Sigmoid colon (tissue), 4 donors: ENCODE measurements around the gene SDK2.

Source experiments
- EP300 ChIP-seq, 4 donors: sonication (generic); formaldehyde crosslinking; IDR thresholded peaks; one replicate each; pipeline ENCODE4 v1.6.1; 2017; ENCODE audit warnings: antibody characterized with exemption in 4 of 4
- POLR2A ChIP-seq, 2 donors: fragments of 450-650 bp; IDR thresholded peaks; one replicate each; pipeline ENCODE4 v1.6.1; 2016; ENCODE audit warnings: antibody characterized with exemption in 2 of 2, mild to moderate bottlenecking in 2 of 2, moderate library complexity in 2 of 2
- POLR2AphosphoS5 ChIP-seq, 4 donors: sonication (generic); formaldehyde crosslinking; IDR thresholded peaks; one replicate each; pipeline ENCODE4 v1.6.1; 2017; ENCODE audit warnings: antibody characterized with exemption in 4 of 4
- TF ChIP-seq, protein P1 (sequence below), 4 experiments: fragments of 450-650 bp in 3 of 4; fragments of 200-600 bp in 1 of 4; IDR thresholded peaks; one replicate each; pipeline ENCODE4 v1.5.1; 2016 to 2019; ENCODE audit warnings: antibody characterized with exemption in 4 of 4, mild to moderate bottlenecking in 3 of 4, moderate library complexity in 2 of 4

DNA sequence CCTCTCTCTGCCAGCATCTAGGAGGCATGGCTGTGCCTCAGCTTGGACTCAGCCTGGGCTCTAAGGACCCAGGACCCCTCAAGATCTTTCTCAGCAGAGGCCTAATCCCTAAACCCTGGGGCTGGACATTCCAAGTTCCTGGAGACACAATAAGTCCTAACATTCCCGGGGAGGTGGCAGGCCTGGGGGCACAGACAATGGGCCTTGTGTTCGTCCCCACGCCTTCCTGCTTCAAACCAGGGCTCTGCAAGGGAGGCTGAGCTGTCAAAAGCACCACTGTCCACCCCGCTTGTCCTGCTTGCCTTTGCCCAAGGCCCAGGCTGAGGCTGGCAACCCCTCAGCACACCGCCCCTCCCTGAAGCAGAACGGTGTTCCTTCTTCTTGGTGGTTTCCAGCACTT lies 13.7 kb downstream of the SDK2 start:
- TF ChIP-seq, protein P1, sequence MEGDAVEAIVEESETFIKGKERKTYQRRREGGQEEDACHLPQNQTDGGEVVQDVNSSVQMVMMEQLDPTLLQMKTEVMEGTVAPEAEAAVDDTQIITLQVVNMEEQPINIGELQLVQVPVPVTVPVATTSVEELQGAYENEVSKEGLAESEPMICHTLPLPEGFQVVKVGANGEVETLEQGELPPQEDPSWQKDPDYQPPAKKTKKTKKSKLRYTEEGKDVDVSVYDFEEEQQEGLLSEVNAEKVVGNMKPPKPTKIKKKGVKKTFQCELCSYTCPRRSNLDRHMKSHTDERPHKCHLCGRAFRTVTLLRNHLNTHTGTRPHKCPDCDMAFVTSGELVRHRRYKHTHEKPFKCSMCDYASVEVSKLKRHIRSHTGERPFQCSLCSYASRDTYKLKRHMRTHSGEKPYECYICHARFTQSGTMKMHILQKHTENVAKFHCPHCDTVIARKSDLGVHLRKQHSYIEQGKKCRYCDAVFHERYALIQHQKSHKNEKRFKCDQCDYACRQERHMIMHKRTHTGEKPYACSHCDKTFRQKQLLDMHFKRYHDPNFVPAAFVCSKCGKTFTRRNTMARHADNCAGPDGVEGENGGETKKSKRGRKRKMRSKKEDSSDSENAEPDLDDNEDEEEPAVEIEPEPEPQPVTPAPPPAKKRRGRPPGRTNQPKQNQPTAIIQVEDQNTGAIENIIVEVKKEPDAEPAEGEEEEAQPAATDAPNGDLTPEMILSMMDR (IDR thresholded peaks at IDR 0.05) = no peak
- TF ChIP-seq POLR2AphosphoS5 (IDR thresholded peaks at IDR 0.05) = no peak
- TF ChIP-seq EP300 (IDR thresholded peaks at IDR 0.05) = no peak
- no peak for TF ChIP-seq POLR2A (IDR thresholded peaks at IDR 0.05)
